ENCODE measurements around the gene EIF3C.
"Not testable (repeated sequence)": the region's sequence is repeated elsewhere in the genome, so short reads cannot be mapped to it uniquely, and the experiment has no call there.

EIF3C gene

GRCh38 chr16:28781697-28782096 lies 70.4 kb downstream of the EIF3C start:
- H3K9ac ChIP-seq (ENCODE audit: insufficient read length, low read depth); DNase-seq (ENCODE audit: low read depth, low spot score); H3K4me1 ChIP-seq (ENCODE audit: insufficient read depth, insufficient read length); H3K9me3 ChIP-seq (ENCODE audit: insufficient read depth, low read length); H3K36me3 ChIP-seq (ENCODE audit: insufficient read depth, insufficient read length, low read length); H3K4me3 ChIP-seq (ENCODE audit: insufficient read length, low read depth); H3K27me3 ChIP-seq (ENCODE audit: insufficient read depth, insufficient read length): not testable (repeated sequence)

- H3K4me3 ChIP-seq (ENCODE audit: insufficient read length, low read depth); H3K36me3 ChIP-seq (ENCODE audit: insufficient read depth, insufficient read length, low read length); H3K27me3 ChIP-seq (ENCODE audit: insufficient read depth, insufficient read length); DNase-seq (ENCODE audit: low read depth, low spot score); H3K4me1 ChIP-seq (ENCODE audit: insufficient read depth, insufficient read length); H3K9me3 ChIP-seq (ENCODE audit: insufficient read depth, low read length); H3K9ac ChIP-seq (ENCODE audit: insufficient read length, low read depth): not testable (repeated sequence)
Observed at GRCh38 chr16:28782357-28782756, 71.1 kb downstream of the EIF3C start.

Data from NT2/D1 (cell line).